GM23338 (cell line): ENCODE results near the gene ASAP2. TPM values are rescaled to one million over a fixed set of nuclear protein-coding genes. Genes with fewer than 3 reads are reported as not detected.

Experiments used
- ATAC-seq: fragments of 200-7000 bp; cut with Tn5 transposase; 3 replicates; pipeline ENCODE4 v1.9.1; 2020
- DNase-seq: peaks from one replicate; pipeline ENCODE4 v3.0.0-alpha.2; 2015; ENCODE audit warnings: low spot score
- H2AFZ ChIP-seq: fragments of 200-600 bp; sonication (generic); 2 replicates; pipeline ENCODE4 v1.8.0; 2016; ENCODE audit warnings: antibody characterized with exemption, mild to moderate bottlenecking, moderate library complexity
- H3F3A ChIP-seq: fragments of 200-600 bp; sonication (generic); replicated peaks from 2 replicates; pipeline ENCODE4 v1.8.0; 2017; ENCODE audit warnings: antibody characterized with exemption, mixed run types, low read depth
- H3K27ac ChIP-seq: fragments of 200-600 bp; sonication (generic); 2 replicates; pipeline ENCODE4 v1.6.1; 2016; ENCODE audit warnings: low read depth
- H3K27me3 ChIP-seq: fragments of 200-600 bp; sonication (generic); 2 replicates; pipeline ENCODE4 v1.8.0; 2016; ENCODE audit warnings: mild to moderate bottlenecking, mixed run types, moderate library complexity; ENCODE audit not compliant: insufficient read depth
- H3K36me3 ChIP-seq: fragments of 200-600 bp; sonication (generic); 2 replicates; pipeline ENCODE4 v1.8.0; 2016; ENCODE audit warnings: mild to moderate bottlenecking; ENCODE audit not compliant: insufficient read depth
- H3K4me1 ChIP-seq: fragments of 200-600 bp; sonication (generic); 2 replicates; pipeline ENCODE4 v1.8.0; 2016; ENCODE audit warnings: mild to moderate bottlenecking, moderate library complexity; ENCODE audit not compliant: insufficient read depth
- H3K4me2 ChIP-seq: fragments of 200-600 bp; sonication (generic); 2 replicates; pipeline ENCODE4 v1.7.1; 2017; ENCODE audit warnings: mixed run types
- H3K4me3 ChIP-seq: fragments of 200-600 bp; sonication (generic); 2 replicates; pipeline ENCODE4 v1.6.1; 2016; ENCODE audit warnings: mixed run types
- H3K79me2 ChIP-seq: fragments of 200-600 bp; sonication (generic); replicated peaks from 2 replicates; pipeline ENCODE4 v1.8.0; 2017; ENCODE audit warnings: mild to moderate bottlenecking; ENCODE audit not compliant: insufficient read depth
- H3K9me2 ChIP-seq: fragments of 200-600 bp; sonication (generic); 2 replicates; pipeline ENCODE4 v1.8.0; 2017; ENCODE audit not compliant: insufficient read depth
- H4K20me1 ChIP-seq: fragments of 200-600 bp; sonication (generic); replicated peaks from 2 replicates; pipeline ENCODE4 v1.8.0; 2017; ENCODE audit warnings: mild to moderate bottlenecking; ENCODE audit not compliant: insufficient read depth
- H3K27ac Mint-ChIP-seq: 2 replicates; pipeline ENCODE4 v1.8.0; 2020; ENCODE audit warnings: inconsistent platforms, mild to moderate bottlenecking, moderate library complexity, mixed read lengths
- H3K27me3 Mint-ChIP-seq: 3 replicates; pipeline ENCODE4 v1.8.0; 2022; ENCODE audit warnings: low read depth, mild to moderate bottlenecking, moderate library complexity, mixed read lengths, inconsistent platforms; ENCODE audit not compliant: insufficient read depth, poor library complexity
- H3K36me3 Mint-ChIP-seq: 3 replicates; pipeline ENCODE4 v1.8.0; 2021; ENCODE audit warnings: low read depth, mild to moderate bottlenecking, inconsistent platforms, moderate library complexity, mixed read lengths
- H3K4me1 Mint-ChIP-seq: 3 replicates; pipeline ENCODE4 v1.8.0; 2020; ENCODE audit warnings: mild to moderate bottlenecking, inconsistent platforms, mixed read lengths
- H3K4me3 Mint-ChIP-seq: 3 replicates; pipeline ENCODE4 v1.8.0; 2021; ENCODE audit warnings: moderate library complexity, mild to moderate bottlenecking, inconsistent platforms, mixed read lengths
- H3K9me3 Mint-ChIP-seq: 3 replicates; pipeline ENCODE4 v1.8.0; 2020; ENCODE audit warnings: moderate library complexity, mild to moderate bottlenecking, inconsistent platforms, mixed read lengths
- CREB1 ChIP-seq: fragments of 250-450 bp; sonication (Bioruptor Pico); IDR thresholded peaks from 2 replicates; pipeline ENCODE4 v1.5.0; 2020; ENCODE audit warnings: low read depth, mild to moderate bottlenecking, moderate library complexity
- CTCF ChIP-seq, 2 experiments: fragments of 200-600 bp in 1 of 2; sonication (generic) in 1 of 2; conservative IDR thresholded peaks; 2 replicates each; pipeline versions ENCODE4 v1.5.1 to v1.6.1; 2016 to 2017; ENCODE audit warnings: antibody characterized with exemption in 2 of 2, low read depth in 2 of 2, mild to moderate bottlenecking in 2 of 2, moderate library complexity in 1 of 2
- ETS1 ChIP-seq: IDR thresholded peaks from 2 replicates; pipeline ENCODE4 v1.6.1; 2016; ENCODE audit warnings: antibody characterized with exemption
- EZH2 ChIP-seq: fragments of 200-600 bp; sonication (generic); IDR thresholded peaks from one replicate; pipeline ENCODE4 v1.8.0; 2017; ENCODE audit warnings: antibody characterized with exemption, mild to moderate bottlenecking, low read depth; ENCODE audit not compliant: unreplicated experiment
- EZH2phosphoT487 ChIP-seq: fragments of 200-600 bp; sonication (generic); IDR thresholded peaks from one replicate; pipeline ENCODE4 v1.8.1; 2018; ENCODE audit warnings: antibody characterized with exemption; ENCODE audit not compliant: unreplicated experiment
- JUNB ChIP-seq: IDR thresholded peaks from one replicate; pipeline ENCODE4 v1.6.1; 2016; ENCODE audit warnings: antibody characterized with exemption; ENCODE audit not compliant: unreplicated experiment
- NANOG ChIP-seq: IDR thresholded peaks from 2 replicates; pipeline ENCODE4 v1.6.1; 2016; ENCODE audit warnings: antibody characterized with exemption, borderline replicate concordance
- POLR2AphosphoS5 ChIP-seq: IDR thresholded peaks from 2 replicates; pipeline ENCODE4 v1.6.1; 2016; ENCODE audit warnings: antibody characterized with exemption, low read depth
- REST ChIP-seq: IDR thresholded peaks from one replicate; pipeline ENCODE4 v1.6.1; 2018; ENCODE audit warnings: antibody characterized with exemption; ENCODE audit not compliant: unreplicated experiment
- STAT1 ChIP-seq: IDR thresholded peaks from one replicate; pipeline ENCODE4 v1.6.1; 2016; ENCODE audit warnings: antibody characterized with exemption; ENCODE audit not compliant: unreplicated experiment
- ZNF114 ChIP-seq: fragments of 250-450 bp; sonication (Bioruptor Pico); IDR thresholded peaks from 2 replicates; pipeline ENCODE4 v1.5.0; 2020; ENCODE audit warnings: mild to moderate bottlenecking, moderate library complexity
- ZNF331 ChIP-seq: fragments of 250-450 bp; sonication (Bioruptor Pico); IDR thresholded peaks from 2 replicates; pipeline ENCODE4 v1.5.0; 2020; ENCODE audit warnings: low read depth, mild to moderate bottlenecking, moderate library complexity
- ZNF462 ChIP-seq: fragments of 250-450 bp; sonication (Bioruptor Pico); IDR thresholded peaks from 2 replicates; pipeline ENCODE4 v1.5.0; 2020; ENCODE audit warnings: mild to moderate bottlenecking, moderate library complexity
- polyA plus RNA-seq: library from polyadenylated mRNA; unstranded; fragments of >200 nt; fragmentation: Nextera tagmentation; extraction: Ambion mirVana; gene quantifications from 2 replicates; pipeline ENCODE4 v1.2.1, GENCODE V29; 2016
- total RNA-seq: library from RNA; depleted of rRNA; stranded (reverse); fragments of >200 nt; shearing (Covaris generic); gene quantifications from 2 replicates; pipeline ENCODE4 v1.2.3, GENCODE V29; 2014

Gene ASAP2
- total and polyA plus RNA-seq, 2 experiments from 2014 or later: 2.6 to 15.6 TPM

GRCh38 chr2:9423100-9423921, 216.7 kb downstream of the ASAP2 start, which contains the start of the genes CPSF3 and ITGB1BP1:
Gene CPSF3, plus strand, starts transcription at chr2:9423654. Its CDS starts 120 bp downstream, at chr2:9423774.
Gene ITGB1BP1, minus strand, starts transcription at chr2:9423528. Its CDS starts 4,831 bp downstream, at chr2:9418697.
- Mint-ChIP-seq H3K36me3 (0 out of 3 replicates have a peak, but pooled peaks cover under 1% of the 10 kb centered on the region), H3K9me3 (no peaks in the 10 kb centered on the region)

More at GRCh38 chr2:9423100-9423921, 216.7 kb downstream of the ASAP2 start, which contains the start of the genes CPSF3 and ITGB1BP1:
- DNase-seq (peak; percentile 99), ATAC-seq (peak; percentile 90)
- Histone ChIP-seq H2AFZ (peak within 1 kb of the TSS; percentile 96), H3K27ac (peak within 1 kb of the TSS; percentile 95), H3K36me3 (no peaks in the 10 kb centered on the region; the same call in 1 of the 2 replicates), H4K20me1 (peaks cover 23% of the 10 kb centered on the region), H3K9me2 (no peaks in the 10 kb centered on the region), H3F3A (0 out of 2 replicates have a peak, but pooled peaks cover 3% of the 10 kb centered on the region), H3K4me1 (peaks cover 7% of the 10 kb centered on the region), H3K4me3 (peak within 1 kb of the TSS; percentile 93), H3K27me3 (no peaks in the 10 kb centered on the region), H3K4me2 (peak within 1 kb of the TSS; percentile 98), H3K79me2 (peaks cover 70% of the 10 kb centered on the region)
- peaks cover 9% of the 10 kb centered on the region for H3K4me1 Mint-ChIP-seq
- H3K27me3 Mint-ChIP-seq: peaks cover 15% of the 10 kb centered on the region
- H3K4me3 Mint-ChIP-seq: peak within 1 kb of the TSS; percentile 87; the same call in 2 of the 3 replicates
- peak within 1 kb of the TSS; percentile 94 for H3K27ac Mint-ChIP-seq
- no peak for TF ChIP-seq JUNB
- TF ChIP-seq EZH2phosphoT487: no peak
- TF ChIP-seq ETS1: 0 out of 2 replicates have a peak, but pooled peaks have one; percentile 14
- TF ChIP-seq ZNF462 (CRISPR knock-in tag): no peak
- TF ChIP-seq EZH2: no peak
- TF ChIP-seq NANOG: no peak
- TF ChIP-seq STAT1: no peak
- peak; percentile 74 for TF ChIP-seq POLR2AphosphoS5
- no peak for TF ChIP-seq ZNF331 (CRISPR knock-in tag)
- TF ChIP-seq REST: no peak
- peak; percentile 69 for TF ChIP-seq CREB1 (CRISPR knock-in tag)
- TF ChIP-seq ZNF114 (CRISPR knock-in tag): no peak
- no peak for TF ChIP-seq CTCF (conservative IDR thresholded peaks at IDR 0.05; ENCODE audit: low read depth in 2 of 2)
